PFSK-1 (cell line): ENCODE measurements around the gene PTPRN2.

ENCODE experiments used
- FOXP2 ChIP-seq: optimal IDR thresholded peaks from 2 replicates; pipeline ENCODE3; 2011; ENCODE audit warnings: borderline replicate concordance, control low read depth, inconsistent platforms; ENCODE audit not compliant: insufficient read depth; ENCODE audit errors: extremely low read length, extremely low read depth
- POLR2AphosphoS5 ChIP-seq: IDR thresholded peaks from 2 replicates; pipeline ENCODE4 v1.6.1; 2012; ENCODE audit warnings: low read depth, mild to moderate bottlenecking, control low read depth, low read length, moderate library complexity
- SIN3A ChIP-seq: IDR thresholded peaks from 2 replicates; pipeline ENCODE4 v1.6.1; 2012; ENCODE audit warnings: mild to moderate bottlenecking, low read length, moderate library complexity, borderline replicate concordance; ENCODE audit not compliant: insufficient read depth
- TAF1 ChIP-seq: IDR thresholded peaks from 2 replicates; pipeline ENCODE4 v1.6.1; 2012; ENCODE audit warnings: low read length, control low read depth, borderline replicate concordance; ENCODE audit not compliant: insufficient read depth
- TF ChIP-seq, protein P1 (sequence below), 2 experiments: IDR thresholded peaks; 2 replicates each; pipeline versions ENCODE4 v1.6.1 to v1.8.0; 2011 to 2012; ENCODE audit warnings: low read depth in 2 of 2, low read length in 2 of 2, control low read depth in 1 of 2, inconsistent platforms in 1 of 2, mild to moderate bottlenecking in 1 of 2, moderate library complexity in 1 of 2; ENCODE audit not compliant: insufficient read depth in 1 of 2

The PTPRN2 gene

DNA sequence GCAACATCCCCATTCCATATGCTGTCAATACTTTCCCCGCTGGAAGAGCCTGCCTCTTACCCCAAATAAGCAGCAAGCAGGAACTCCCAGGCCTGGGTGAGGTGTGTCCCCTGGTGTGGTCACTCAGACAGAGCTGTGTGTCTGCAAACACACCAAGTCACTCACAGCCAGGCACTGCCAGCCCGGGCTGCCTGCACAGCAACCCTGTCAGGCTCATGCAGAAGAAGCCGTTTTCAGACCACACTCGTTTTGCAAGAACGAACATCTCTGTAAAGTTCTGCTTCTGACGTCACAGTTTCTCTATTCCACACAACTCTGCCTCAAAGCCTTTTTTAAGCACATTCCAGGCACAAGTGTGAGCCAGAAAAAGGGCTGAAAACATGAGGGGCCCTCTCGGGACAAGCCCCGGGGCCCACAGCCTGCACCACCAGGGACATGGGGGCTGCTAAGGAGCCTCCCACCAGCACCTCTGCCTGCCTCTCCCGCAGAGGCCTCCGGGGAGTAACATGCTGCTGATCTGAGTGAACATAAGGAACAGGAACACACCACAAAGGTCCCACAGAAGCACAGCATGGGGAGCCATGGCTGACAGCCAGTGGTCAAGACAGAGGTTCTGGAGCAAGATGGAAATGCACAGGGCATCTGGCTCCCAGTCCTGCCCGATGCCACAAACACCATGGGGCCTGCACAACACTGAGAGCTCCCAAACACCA, 11.4 kb downstream of the PTPRN2 start:
- TF ChIP-seq TAF1 (no peak), POLR2AphosphoS5 (no peak), SIN3A (no peak), FOXP2 (no peak)
- TF ChIP-seq, protein P1, sequence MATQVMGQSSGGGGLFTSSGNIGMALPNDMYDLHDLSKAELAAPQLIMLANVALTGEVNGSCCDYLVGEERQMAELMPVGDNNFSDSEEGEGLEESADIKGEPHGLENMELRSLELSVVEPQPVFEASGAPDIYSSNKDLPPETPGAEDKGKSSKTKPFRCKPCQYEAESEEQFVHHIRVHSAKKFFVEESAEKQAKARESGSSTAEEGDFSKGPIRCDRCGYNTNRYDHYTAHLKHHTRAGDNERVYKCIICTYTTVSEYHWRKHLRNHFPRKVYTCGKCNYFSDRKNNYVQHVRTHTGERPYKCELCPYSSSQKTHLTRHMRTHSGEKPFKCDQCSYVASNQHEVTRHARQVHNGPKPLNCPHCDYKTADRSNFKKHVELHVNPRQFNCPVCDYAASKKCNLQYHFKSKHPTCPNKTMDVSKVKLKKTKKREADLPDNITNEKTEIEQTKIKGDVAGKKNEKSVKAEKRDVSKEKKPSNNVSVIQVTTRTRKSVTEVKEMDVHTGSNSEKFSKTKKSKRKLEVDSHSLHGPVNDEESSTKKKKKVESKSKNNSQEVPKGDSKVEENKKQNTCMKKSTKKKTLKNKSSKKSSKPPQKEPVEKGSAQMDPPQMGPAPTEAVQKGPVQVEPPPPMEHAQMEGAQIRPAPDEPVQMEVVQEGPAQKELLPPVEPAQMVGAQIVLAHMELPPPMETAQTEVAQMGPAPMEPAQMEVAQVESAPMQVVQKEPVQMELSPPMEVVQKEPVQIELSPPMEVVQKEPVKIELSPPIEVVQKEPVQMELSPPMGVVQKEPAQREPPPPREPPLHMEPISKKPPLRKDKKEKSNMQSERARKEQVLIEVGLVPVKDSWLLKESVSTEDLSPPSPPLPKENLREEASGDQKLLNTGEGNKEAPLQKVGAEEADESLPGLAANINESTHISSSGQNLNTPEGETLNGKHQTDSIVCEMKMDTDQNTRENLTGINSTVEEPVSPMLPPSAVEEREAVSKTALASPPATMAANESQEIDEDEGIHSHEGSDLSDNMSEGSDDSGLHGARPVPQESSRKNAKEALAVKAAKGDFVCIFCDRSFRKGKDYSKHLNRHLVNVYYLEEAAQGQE (IDR thresholded peaks at IDR 0.05; ENCODE audit: insufficient read depth in 1 of 2, low read depth in 2 of 2, low read length in 2 of 2): no peak

DNA sequence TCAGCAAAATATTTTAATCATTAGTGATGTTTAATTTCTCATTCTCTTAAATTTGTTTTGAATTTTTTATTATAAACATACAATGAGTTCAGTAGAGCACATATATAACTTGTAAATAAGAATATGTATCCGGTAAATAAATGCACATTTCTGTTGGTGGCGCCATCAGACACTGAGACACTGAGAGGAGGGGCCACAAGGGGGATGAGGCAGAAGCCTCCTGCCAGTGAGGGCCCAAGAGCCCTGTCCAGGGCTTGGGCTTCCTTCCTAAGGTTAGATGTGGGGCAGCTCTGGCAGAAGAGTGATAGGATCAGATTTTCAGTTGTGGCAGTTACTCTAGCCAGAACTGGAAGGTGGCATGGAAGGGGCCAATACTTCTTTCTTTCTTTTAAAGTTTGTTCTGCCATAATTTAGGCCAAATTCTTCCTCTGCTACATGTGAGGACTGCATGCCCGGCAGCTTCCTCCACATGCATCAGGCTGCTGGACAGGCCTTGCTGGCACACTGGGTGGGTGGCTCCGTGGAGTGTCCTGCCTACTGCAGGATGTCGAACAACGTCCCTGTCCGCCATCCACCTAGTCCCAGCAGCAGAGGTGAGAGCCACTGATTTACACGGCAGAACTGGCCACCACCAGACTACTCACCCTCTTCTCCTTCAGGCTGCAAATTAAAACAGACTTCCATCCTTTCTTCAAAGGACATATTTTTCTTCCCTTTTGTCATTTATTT, 13.2 kb downstream of the PTPRN2 start:
- TF ChIP-seq TAF1: no peak
- TF ChIP-seq FOXP2: no peak
- TF ChIP-seq POLR2AphosphoS5: no peak
- TF ChIP-seq SIN3A: no peak
- TF ChIP-seq, protein P1 (IDR thresholded peaks at IDR 0.05; ENCODE audit: insufficient read depth in 1 of 2, low read depth in 2 of 2, low read length in 2 of 2): no peak

GRCh38 chr7:158573310-158573709, 14.3 kb downstream of the PTPRN2 start:
- no peak for TF ChIP-seq SIN3A

- TF ChIP-seq, protein P1 (IDR thresholded peaks at IDR 0.05; ENCODE audit: insufficient read depth in 1 of 2, low read depth in 2 of 2, low read length in 2 of 2): no peak
- TF ChIP-seq TAF1: no peak
- no peak for TF ChIP-seq FOXP2
- no peak for TF ChIP-seq SIN3A
- TF ChIP-seq POLR2AphosphoS5: no peak
Observed at GRCh38 chr7:158572000-158572828, 15.4 kb downstream of the PTPRN2 start.

DNA sequence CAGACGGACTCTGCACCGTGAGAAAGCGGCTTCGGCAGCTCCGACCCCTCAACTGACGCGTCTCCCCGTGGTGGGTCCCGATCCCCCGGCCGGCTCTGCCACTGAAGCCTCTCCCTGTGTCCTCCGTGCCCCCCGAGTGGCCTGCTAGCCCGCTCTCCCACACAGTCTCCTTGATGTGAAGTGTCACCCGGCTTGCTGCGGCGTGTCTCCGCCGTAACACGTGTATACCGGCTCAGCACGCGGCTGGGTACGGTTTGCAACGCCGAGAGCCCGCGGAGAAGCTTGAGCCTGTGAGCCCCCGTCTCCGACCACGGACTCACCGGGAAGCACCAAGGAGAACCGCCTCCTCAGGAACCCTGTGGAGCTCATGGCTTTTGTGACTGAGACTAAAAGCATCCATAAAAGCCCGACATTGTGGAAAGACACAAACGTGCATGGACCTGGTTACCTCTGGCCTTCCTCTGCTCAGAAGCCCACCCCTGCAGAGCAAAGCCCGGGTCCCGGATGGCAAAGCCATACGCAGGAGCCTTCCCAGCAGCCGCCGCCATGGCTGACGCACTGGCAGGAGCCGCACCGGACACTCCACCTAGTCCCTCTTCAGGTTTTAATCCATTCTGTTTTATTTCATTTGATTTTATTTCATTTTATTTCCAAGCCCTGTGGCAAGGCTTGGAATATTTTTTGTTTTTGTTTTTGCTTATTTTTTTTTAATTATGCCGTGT, 17.0 kb downstream of the PTPRN2 start:
- no peak for TF ChIP-seq FOXP2
- TF ChIP-seq SIN3A: no peak
- TF ChIP-seq TAF1: no peak
- TF ChIP-seq, protein P1 (IDR thresholded peaks at IDR 0.05; ENCODE audit: insufficient read depth in 1 of 2, low read depth in 2 of 2, low read length in 2 of 2): no peak
- no peak for TF ChIP-seq POLR2AphosphoS5
